Peyer's patch (tissue), 4 donors: ENCODE results near the gene PIK3C2G. TPM values are rescaled to one million over a fixed set of nuclear protein-coding genes. Genes with fewer than 3 reads are reported as not detected.

Experiments used
- DNase-seq, 3 donors: peaks; one replicate each; pipeline ENCODE4 v3.0.0-alpha.2; 2017 to 2019
- H3K27ac ChIP-seq, 4 donors: fragments of 200-600 bp; sonication (generic); one replicate each; pipeline ENCODE4 v1.5.1; 2016 to 2019
- H3K27me3 ChIP-seq, 2 donors: fragments of 200-600 bp; sonication (generic); one replicate each; pipeline ENCODE4 v1.5.1; 2019
- H3K36me3 ChIP-seq, 3 donors: fragments of 200-600 bp; sonication (generic); one replicate each; pipeline ENCODE4 v1.5.1; 2016 to 2019
- H3K4me1 ChIP-seq, 4 donors: fragments of 200-600 bp; sonication (generic); one replicate each; pipeline ENCODE4 v1.5.1; 2016 to 2019
- H3K4me3 ChIP-seq, 4 donors: fragments of 200-600 bp; sonication (generic); 1 replicate in 3 of 4; 2 replicates in 1 of 4; pipeline ENCODE4 v1.5.1; 2016 to 2019; ENCODE audit warnings: mild to moderate bottlenecking in 1 of 4
- H3K9me3 ChIP-seq, 4 donors: fragments of 200-600 bp; sonication (generic); one replicate each; pipeline ENCODE4 v1.5.1; 2016 to 2019; ENCODE audit warnings: mild to moderate bottlenecking in 1 of 4
- POLR2A ChIP-seq, 2 donors: fragments of 450-650 bp; IDR thresholded peaks; one replicate each; pipeline ENCODE4 v1.5.1; 2017; ENCODE audit warnings: antibody characterized with exemption in 2 of 2, mild to moderate bottlenecking in 2 of 2, moderate library complexity in 2 of 2
- total RNA-seq, 4 donors: library from RNA; depleted of rRNA; stranded (reverse); fragments of >200 nt; gene quantifications; one replicate each; pipeline ENCODE4 v1.1.0, GENCODE V29; 2016
- TF ChIP-seq, protein P1 (sequence below), 6 experiments: fragments of 450-650 bp in 4 of 6; fragments of 200-600 bp in 2 of 6; sonication (generic) in 1 of 6; IDR thresholded peaks; one replicate each; pipeline ENCODE4 v1.5.1; 2017 to 2019; ENCODE audit warnings: antibody characterized with exemption in 6 of 6, mild to moderate bottlenecking in 3 of 6, moderate library complexity in 1 of 6

The PIK3C2G gene
- total RNA-seq, 4 donors from 2014 or later: 4.1 to 32.1 (median 24.6) TPM

DNA sequence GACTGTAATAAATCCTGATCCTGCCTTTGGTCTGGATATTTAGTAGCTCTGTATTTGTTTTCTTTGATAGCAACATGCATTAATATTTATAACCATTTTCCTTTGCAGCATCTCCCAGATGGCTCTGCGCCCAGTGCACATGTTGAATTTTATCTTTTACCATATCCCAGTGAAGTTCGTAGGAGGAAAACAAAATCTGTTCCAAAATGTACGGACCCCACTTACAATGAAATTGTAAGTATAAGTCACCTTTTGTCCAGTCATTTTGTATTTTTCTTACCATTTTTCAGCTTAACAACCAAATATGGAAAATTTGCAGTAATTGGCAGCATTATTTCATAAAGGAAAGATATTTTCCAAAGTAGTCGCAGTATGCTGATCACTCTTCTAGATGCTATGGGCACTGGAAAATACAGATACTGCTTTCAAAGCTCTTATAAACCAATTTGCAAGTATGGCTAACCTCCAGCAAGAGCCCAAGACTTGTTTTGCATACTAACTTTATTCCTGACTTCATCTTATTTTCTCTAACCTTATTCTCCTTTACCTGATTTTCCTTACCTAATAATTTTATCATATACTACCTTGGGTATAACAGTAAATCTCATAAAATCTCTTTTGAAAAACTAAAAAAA lies 379.1 kb downstream of the PIK3C2G start:
- TF ChIP-seq, protein P1, sequence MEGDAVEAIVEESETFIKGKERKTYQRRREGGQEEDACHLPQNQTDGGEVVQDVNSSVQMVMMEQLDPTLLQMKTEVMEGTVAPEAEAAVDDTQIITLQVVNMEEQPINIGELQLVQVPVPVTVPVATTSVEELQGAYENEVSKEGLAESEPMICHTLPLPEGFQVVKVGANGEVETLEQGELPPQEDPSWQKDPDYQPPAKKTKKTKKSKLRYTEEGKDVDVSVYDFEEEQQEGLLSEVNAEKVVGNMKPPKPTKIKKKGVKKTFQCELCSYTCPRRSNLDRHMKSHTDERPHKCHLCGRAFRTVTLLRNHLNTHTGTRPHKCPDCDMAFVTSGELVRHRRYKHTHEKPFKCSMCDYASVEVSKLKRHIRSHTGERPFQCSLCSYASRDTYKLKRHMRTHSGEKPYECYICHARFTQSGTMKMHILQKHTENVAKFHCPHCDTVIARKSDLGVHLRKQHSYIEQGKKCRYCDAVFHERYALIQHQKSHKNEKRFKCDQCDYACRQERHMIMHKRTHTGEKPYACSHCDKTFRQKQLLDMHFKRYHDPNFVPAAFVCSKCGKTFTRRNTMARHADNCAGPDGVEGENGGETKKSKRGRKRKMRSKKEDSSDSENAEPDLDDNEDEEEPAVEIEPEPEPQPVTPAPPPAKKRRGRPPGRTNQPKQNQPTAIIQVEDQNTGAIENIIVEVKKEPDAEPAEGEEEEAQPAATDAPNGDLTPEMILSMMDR (IDR thresholded peaks at IDR 0.05): no peak
- TF ChIP-seq POLR2A (IDR thresholded peaks at IDR 0.05): no peak
- Histone ChIP-seq H3K36me3 (no peaks in the 10 kb centered on the region), H3K27me3 (no peaks in the 10 kb centered on the region), H3K4me3 (no peak overlapping the region), H3K9me3 (no peaks in the 10 kb centered on the region), H3K27ac (no peak overlapping the region), H3K4me1 (no peaks in the 10 kb centered on the region)
- DNase-seq: no peak

DNA sequence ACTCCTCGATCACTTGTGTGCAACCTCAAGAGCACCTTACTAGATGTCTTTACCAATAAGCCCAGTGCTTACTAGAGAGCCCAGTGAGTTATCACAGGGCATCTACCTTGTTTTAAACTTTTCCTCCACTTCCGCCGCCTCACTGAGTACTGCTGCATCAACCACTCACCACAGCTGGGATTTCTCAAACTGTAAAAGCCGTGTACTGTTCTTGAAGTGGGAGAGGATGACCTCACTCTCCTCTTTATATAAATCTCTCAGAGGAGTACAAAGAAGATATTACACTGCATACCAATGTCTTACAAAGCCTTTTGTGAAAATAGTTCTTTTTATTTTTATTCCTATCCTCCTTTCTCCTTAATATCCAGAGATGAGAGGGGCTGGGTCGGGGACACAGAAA lies 382.4 kb downstream of the PIK3C2G start:
- H3K4me3 ChIP-seq: no peak overlapping the region
- no peaks in the 10 kb centered on the region for H3K27me3 ChIP-seq
- no peaks in the 10 kb centered on the region for H3K36me3 ChIP-seq
- no peak for TF ChIP-seq POLR2A (IDR thresholded peaks at IDR 0.05)
- TF ChIP-seq, protein P1 (IDR thresholded peaks at IDR 0.05): no peak
- H3K4me1 ChIP-seq: no peaks in the 10 kb centered on the region
- H3K27ac ChIP-seq: no peak overlapping the region
- no peak for DNase-seq
- H3K9me3 ChIP-seq: no peaks in the 10 kb centered on the region

DNA sequence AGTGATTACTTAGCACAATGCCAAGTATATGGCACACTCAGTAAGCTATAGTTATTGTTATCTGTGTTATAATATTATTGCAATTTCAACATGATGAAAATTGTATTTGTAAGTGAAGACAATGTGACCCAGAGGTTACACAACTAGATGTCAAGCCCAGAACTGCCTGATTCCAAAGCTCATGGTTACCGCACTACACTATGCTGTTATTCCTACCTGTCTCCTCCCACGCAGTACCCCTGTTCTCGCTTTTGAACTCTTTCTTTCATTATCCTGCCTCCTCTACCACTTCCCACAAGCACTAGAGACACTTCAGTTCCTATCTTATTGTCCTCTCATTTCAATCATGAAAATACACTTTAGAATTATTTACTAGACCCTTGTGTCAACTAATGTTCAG lies 383.2 kb downstream of the PIK3C2G start:
- Histone ChIP-seq H3K4me1 (no peaks in the 10 kb centered on the region), H3K4me3 (no peak overlapping the region), H3K27ac (no peak overlapping the region), H3K36me3 (no peaks in the 10 kb centered on the region), H3K9me3 (no peaks in the 10 kb centered on the region), H3K27me3 (no peaks in the 10 kb centered on the region)
- DNase-seq: no peak
- TF ChIP-seq, protein P1 (IDR thresholded peaks at IDR 0.05): no peak
- no peak for TF ChIP-seq POLR2A (IDR thresholded peaks at IDR 0.05)

DNA sequence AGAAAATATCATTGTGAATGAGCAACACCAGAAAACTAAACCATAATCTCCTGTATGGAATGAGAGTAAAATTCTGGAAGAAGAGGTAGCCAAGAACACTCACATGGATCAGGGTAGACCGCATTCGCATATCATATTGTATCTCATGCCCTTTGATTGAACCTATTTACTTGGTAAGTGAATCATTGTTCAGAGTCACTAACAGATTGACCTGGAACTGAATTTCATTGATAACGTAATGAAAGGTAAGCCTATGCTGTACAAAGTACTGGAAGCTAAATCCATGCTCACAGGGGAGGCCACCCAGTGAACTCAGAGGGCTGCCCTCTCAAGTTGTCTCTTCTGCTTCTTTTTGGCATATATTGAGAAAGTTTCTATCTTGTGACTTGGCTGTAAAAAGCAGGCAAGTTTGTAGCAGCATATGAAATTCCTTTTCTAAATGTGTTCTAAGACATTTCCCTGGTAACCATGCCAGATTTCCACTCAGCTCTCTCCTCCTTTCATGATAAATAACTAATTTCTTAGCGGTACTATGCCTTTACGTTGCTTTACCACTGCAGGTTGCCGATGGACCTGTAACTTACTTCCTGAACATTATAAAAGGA lies 385.1 kb downstream of the PIK3C2G start:
- H3K27ac ChIP-seq: no peak overlapping the region
- DNase-seq: no peak
- H3K9me3 ChIP-seq: no peaks in the 10 kb centered on the region
- H3K4me1 ChIP-seq: no peaks in the 10 kb centered on the region
- no peak overlapping the region for H3K4me3 ChIP-seq
- no peaks in the 10 kb centered on the region for H3K27me3 ChIP-seq
- H3K36me3 ChIP-seq: no peaks in the 10 kb centered on the region
- TF ChIP-seq POLR2A (IDR thresholded peaks at IDR 0.05): no peak
- TF ChIP-seq, protein P1 (IDR thresholded peaks at IDR 0.05): no peak

DNA sequence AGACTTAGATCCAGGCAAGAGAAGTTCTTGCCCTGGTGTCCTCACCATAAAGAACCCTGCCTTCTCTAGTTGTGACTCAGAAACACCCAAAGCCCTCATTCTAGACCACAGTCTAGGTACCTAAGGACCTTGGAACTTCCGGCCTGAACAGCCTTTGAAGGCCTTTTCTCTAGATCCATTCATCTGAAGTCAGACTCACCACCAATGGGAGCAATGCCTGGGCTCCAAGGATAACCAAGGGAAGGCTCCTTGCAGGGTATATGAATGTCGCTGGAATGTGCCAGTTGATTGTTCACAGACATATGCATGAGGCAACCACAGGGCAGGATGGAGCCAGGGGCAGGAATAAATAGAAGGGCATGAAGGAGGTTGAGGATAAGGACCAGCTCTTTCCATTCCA lies 390.2 kb downstream of the PIK3C2G start:
- no peaks in the 10 kb centered on the region for H3K27me3 ChIP-seq
- TF ChIP-seq, protein P1 (IDR thresholded peaks at IDR 0.05): no peak
- no peak for TF ChIP-seq POLR2A (IDR thresholded peaks at IDR 0.05)
- no peak overlapping the region for H3K27ac ChIP-seq
- H3K36me3 ChIP-seq: no peaks in the 10 kb centered on the region
- H3K4me3 ChIP-seq: no peak overlapping the region
- no peak for DNase-seq
- H3K4me1 ChIP-seq: no peaks in the 10 kb centered on the region
- no peaks in the 10 kb centered on the region for H3K9me3 ChIP-seq
